SK-N-MC (cell line): ENCODE results near the gene C19orf38.

ENCODE experiments used
- DNase-seq: peaks from one replicate; pipeline ENCODE4 v3.0.0-alpha.2; 2011; ENCODE audit warnings: low read depth, low spot score
- H3K27ac ChIP-seq: fragments of 200-600 bp; sonication (generic); 2 replicates; pipeline ENCODE4 v1.5.1; 2016; ENCODE audit warnings: mixed run types
- H3K36me3 ChIP-seq: fragments of 200-600 bp; sonication (generic); 2 replicates; pipeline ENCODE4 v1.6.1; 2017; ENCODE audit warnings: antibody characterized with exemption, low read length, mixed read lengths; ENCODE audit not compliant: insufficient read depth
- H3K4me3 ChIP-seq: fragments of 200-600 bp; sonication (generic); 2 replicates; pipeline ENCODE4 v1.5.1; 2016
- H3K9ac ChIP-seq: fragments of 200-600 bp; sonication (generic); 2 replicates; pipeline ENCODE4 v1.8.0; 2017; ENCODE audit warnings: mixed run types, mixed read lengths; ENCODE audit not compliant: insufficient read length
- H3K9me3 ChIP-seq: fragments of 200-600 bp; sonication (generic); 2 replicates; pipeline ENCODE4 v1.6.1; 2017; ENCODE audit warnings: low read depth, mild to moderate bottlenecking, antibody characterized with exemption, low read length, moderate library complexity, mixed read lengths
- EZH2 ChIP-seq: fragments of 200-600 bp; sonication (generic); IDR thresholded peaks from one replicate; pipeline ENCODE4 v1.6.1; 2017; ENCODE audit warnings: antibody characterized with exemption
- FOXP2 ChIP-seq: optimal IDR thresholded peaks from 2 replicates; pipeline ENCODE3; 2011; ENCODE audit warnings: mild to moderate bottlenecking, moderate library complexity; ENCODE audit not compliant: insufficient read depth; ENCODE audit errors: extremely low read length, control extremely low read depth
- POLR2AphosphoS5 ChIP-seq: IDR thresholded peaks from 2 replicates; pipeline ENCODE4 v1.6.1; 2012; ENCODE audit warnings: mild to moderate bottlenecking, low read depth, low read length, borderline replicate concordance

Gene C19orf38

DNA sequence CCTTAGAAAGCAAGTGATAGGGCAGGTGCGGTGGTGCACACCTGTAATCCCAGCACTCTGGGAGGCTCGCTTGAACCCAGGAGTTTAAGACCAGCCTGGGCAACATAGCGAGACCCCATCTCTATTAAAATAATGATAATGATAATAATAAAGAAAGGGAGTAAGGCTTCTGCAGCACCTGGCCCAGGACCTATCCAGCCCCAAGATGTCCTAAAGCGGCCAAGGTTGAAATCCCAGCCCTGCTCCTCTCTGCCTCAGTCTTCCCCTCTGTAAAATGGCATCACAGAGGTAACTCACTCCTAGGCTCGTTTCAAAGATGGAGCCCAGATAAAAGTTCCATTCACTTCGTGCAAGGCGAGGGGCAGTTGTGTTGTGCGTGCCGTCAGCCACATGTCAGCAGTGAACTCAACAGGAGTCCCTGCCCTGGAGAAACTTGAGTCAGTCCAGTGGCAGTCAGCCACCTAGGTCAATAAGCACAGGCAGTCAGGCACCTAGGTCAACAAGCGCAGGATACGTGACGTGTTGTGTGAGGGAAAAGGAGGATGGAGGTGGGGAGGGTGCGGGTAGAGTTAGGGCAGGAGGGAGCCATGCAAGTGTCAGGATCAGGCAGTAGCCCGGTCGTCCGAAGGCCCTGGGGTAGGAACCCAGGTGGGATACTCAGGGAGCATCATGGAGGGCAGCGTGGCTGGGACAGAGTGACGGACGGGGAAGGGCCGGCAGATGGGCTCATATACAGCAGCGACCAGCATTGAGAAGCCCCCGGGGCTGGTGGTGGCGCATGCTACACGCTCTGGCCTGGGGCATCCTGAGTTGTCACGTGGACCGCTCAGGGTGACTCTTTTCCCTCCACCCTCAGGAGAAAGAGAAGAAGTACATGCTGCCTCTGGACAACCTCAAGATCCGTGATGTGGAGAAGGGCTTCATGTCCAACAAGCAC, 28.8 kb upstream of the C19orf38 start:
- H3K27ac ChIP-seq = no peak overlapping the region; the same call in 1 of the 2 replicates
- peaks cover 29% of the 10 kb centered on the region; the same call in 1 of the 2 replicates for H3K36me3 ChIP-seq
- no peak for DNase-seq
- H3K9me3 ChIP-seq = no peaks in the 10 kb centered on the region
- TF ChIP-seq POLR2AphosphoS5 (no peak), FOXP2 (no peak), EZH2 (no peak)
- no peak overlapping the region for H3K9ac ChIP-seq
- H3K4me3 ChIP-seq = no peak overlapping the region

DNA sequence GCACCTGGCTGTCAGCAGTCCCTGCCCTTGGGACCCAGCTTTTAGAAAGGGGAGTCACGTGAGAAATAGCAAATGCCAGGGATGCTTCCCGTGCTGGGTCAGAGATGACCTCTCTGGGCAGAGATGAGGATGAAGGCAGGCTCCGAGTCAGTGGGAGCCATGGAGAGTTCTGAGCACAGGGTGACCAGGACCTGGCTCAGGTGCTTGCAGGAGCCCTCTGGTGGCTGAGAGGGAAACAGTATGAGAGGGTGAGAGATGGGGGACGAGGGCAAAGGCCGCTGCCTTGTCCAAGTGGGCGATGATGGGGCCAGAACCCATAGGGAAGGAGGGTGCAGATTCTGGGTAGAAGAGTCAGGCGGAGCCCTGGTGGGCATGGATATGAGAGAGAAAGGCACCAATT, 28.0 kb upstream of the C19orf38 start:
- H3K4me3 ChIP-seq = no peak overlapping the region
- no peak overlapping the region for H3K9ac ChIP-seq
- no peak for TF ChIP-seq EZH2
- no peak for TF ChIP-seq POLR2AphosphoS5
- no peak for TF ChIP-seq FOXP2
- peaks cover 22% of the 10 kb centered on the region; the same call in 1 of the 2 replicates for H3K36me3 ChIP-seq
- no peaks in the 10 kb centered on the region for H3K9me3 ChIP-seq
- no peak for DNase-seq
- H3K27ac ChIP-seq = no peak overlapping the region

DNA sequence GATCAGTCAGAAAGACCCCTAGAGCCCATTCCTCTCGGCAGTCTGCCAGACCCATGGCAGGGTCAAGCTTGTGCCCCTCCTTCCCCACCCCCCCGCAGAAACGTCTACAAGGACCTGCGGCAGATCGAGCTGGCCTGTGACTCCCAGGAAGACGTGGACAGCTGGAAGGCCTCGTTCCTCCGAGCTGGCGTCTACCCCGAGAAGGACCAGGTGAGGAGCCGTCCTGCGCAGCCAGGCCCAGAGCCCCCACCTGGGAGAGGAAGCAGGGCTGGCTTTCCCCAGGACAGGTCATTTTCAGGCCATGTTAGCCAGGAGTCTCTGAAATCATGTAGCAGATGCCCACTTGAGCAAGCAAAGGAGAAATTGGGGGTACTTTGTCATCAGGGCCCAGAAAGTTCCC, 24.5 kb upstream of the C19orf38 start:
- H3K9me3 ChIP-seq = no peaks in the 10 kb centered on the region
- H3K36me3 ChIP-seq = peaks cover 20% of the 10 kb centered on the region; the same call in 1 of the 2 replicates
- no peak for DNase-seq
- TF ChIP-seq FOXP2 (no peak), POLR2AphosphoS5 (no peak), EZH2 (no peak)
- no peak overlapping the region for H3K4me3 ChIP-seq
- H3K27ac ChIP-seq = no peak overlapping the region
- no peak overlapping the region for H3K9ac ChIP-seq

DNA sequence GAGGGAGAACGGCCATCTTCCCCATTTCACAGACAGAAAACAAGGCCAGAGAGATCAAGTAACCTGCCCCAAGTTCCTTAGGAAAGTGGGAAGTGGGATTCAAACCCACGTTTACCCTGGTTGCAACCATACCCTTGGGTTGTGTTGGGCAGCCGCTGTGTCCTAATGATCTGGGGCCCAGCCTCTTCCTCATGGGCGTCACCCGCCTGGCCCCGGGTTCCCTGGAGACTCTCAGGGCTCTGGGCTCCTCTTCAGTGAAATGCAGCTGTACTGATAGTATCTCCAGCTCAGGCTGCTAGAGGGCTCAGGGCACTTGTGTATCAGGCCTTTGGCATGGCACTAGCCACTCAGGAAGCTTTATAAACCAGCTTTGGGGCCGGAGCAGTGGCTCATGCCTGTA, 22.0 kb upstream of the C19orf38 start:
- peaks cover 8% of the 10 kb centered on the region; the same call in 1 of the 2 replicates for H3K36me3 ChIP-seq
- H3K27ac ChIP-seq = no peak overlapping the region
- no peak for DNase-seq

DNA sequence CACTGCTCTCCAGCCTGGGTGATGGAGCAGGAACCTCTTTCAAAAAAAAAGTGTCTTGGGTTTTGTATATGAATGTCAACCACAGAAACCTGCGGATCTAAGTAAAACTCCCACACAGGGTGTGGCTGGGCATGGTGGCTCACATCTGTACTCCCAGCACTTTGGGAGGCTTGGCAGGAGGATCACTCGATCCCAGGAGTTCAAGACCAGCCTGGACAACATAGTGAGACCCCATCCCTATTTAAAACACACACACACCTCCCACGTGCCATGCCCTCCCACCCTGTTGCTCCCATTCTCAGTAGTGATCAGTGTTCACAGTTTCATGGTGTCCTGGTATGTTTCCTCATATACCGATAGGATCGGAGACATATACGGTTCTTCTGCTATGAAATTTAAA, 21.4 kb upstream of the C19orf38 start:
- Histone ChIP-seq H3K27ac (no peak overlapping the region), H3K9me3 (no peaks in the 10 kb centered on the region), H3K9ac (no peak overlapping the region), H3K36me3 (peaks cover 8% of the 10 kb centered on the region; the same call in 1 of the 2 replicates), H3K4me3 (no peak overlapping the region)
- no peak for DNase-seq
- TF ChIP-seq EZH2 (no peak), POLR2AphosphoS5 (no peak), FOXP2 (no peak)

More for the DNA sequence above, 22.0 kb upstream of the C19orf38 start:
- TF ChIP-seq EZH2 (no peak), POLR2AphosphoS5 (no peak), FOXP2 (no peak)
- H3K4me3 ChIP-seq = no peak overlapping the region
- no peaks in the 10 kb centered on the region for H3K9me3 ChIP-seq
- H3K9ac ChIP-seq = no peak overlapping the region

DNA sequence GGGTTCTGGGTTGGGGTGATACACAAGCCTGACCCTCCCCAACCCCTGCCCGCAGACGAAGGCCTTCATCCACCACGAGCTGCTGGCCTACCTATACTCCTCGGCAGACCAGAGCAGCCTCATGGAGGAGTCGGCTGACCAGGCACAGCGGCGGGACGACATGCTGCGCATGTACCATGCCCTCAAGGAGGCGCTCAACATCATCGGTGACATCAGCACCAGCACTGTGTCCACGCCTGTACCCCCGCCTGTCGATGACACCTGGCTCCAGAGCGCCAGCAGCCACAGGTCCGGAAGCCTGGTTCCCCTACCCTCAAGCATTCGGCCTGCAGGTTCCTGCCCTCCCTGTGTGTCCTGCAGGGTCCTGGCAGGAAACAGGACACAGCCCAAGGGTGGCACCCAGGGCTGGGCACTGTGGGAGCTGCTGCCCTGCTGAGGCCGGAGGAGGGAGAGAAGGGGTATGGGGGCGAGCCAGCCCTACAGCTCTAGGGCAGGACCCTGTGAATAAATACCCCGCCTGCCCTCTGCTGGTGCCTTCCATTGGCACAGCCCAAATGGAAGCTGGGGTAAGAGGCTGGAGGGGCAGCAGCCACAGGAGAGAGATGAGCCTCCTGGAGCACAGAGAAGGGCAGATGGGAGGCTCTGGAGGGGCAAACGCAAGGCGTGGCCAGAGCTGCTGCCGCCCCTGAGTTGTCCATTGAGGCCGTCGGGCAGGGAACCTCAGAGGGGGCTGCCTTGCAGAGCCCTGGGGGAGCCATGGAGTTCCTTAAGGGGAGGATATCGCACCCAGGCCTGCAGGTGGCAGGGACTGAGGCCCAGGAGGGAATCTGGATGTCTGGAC, 19.0 kb upstream of the C19orf38 start:
- H3K36me3 ChIP-seq = peaks cover 7% of the 10 kb centered on the region; the same call in 1 of the 2 replicates
- H3K4me3 ChIP-seq = no peak overlapping the region
- H3K27ac ChIP-seq = no peak overlapping the region
- DNase-seq = no peak
- no peaks in the 10 kb centered on the region for H3K9me3 ChIP-seq
- TF ChIP-seq FOXP2 (no peak), POLR2AphosphoS5 (no peak), EZH2 (no peak)
- no peak overlapping the region for H3K9ac ChIP-seq

DNA sequence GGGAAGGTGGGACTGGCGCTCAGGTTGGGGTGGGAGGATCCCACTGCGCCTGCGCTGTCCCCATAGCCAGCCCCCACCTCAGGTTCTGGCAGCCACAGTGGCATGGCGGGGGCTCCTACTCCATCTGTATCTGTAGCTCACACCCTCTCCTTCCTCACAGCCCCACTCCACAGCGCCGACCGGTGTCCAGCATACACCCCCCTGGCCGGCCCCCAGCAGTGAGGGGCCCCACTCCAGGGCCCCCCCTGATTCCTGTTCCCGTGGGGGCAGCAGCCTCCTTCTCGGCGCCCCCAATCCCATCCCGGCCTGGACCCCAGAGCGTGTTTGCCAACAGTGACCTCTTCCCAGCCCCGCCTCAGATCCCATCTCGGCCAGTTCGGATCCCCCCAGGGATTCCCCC, 18.2 kb upstream of the C19orf38 start:
- no peak for DNase-seq
- TF ChIP-seq FOXP2 (no peak), EZH2 (no peak), POLR2AphosphoS5 (no peak)
- Histone ChIP-seq H3K4me3 (no peak overlapping the region), H3K9ac (no peak overlapping the region), H3K9me3 (no peaks in the 10 kb centered on the region), H3K27ac (no peak overlapping the region), H3K36me3 (peaks cover 7% of the 10 kb centered on the region; the same call in 1 of the 2 replicates)

DNA sequence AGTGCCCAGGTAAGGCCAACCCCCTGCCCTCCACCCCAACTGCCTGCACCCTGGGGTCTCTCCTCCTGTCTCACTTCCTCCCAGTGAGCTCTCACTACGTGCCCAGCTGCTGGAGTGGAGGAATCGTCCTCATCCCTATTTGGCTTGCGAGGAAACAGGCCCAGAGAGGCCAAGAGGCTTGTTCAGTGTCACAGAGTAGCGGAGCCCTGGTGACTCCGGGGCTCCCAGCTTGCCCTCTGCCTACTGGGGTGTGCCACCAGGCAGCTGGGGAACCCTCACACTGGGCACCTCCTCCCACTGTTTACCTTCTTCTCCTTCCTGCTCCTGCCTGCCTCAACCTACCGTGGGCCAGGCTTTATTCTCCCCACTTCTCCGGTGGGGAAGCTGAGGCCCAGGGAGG, 17.8 kb upstream of the C19orf38 start:
- TF ChIP-seq EZH2 (no peak), POLR2AphosphoS5 (no peak), FOXP2 (no peak)
- no peak for DNase-seq
- no peak overlapping the region for H3K27ac ChIP-seq
- H3K36me3 ChIP-seq = peaks cover 7% of the 10 kb centered on the region; the same call in 1 of the 2 replicates
- no peak overlapping the region for H3K4me3 ChIP-seq
- no peaks in the 10 kb centered on the region for H3K9me3 ChIP-seq
- no peak overlapping the region for H3K9ac ChIP-seq
